G401.6 (cell line): ENCODE measurements around the gene CYP27A1.
"Not testable (repeated sequence)": the region's sequence is repeated elsewhere in the genome, so short reads cannot be mapped to it uniquely, and the experiment has no call there.

Experiments used
- FAIRE-seq: peaks from 2 replicates; lab custom pipeline; 2012; peaks lifted over from hg19 to GRCh38; lab: Jason Lieb, UNC

CYP27A1 gene

DNA sequence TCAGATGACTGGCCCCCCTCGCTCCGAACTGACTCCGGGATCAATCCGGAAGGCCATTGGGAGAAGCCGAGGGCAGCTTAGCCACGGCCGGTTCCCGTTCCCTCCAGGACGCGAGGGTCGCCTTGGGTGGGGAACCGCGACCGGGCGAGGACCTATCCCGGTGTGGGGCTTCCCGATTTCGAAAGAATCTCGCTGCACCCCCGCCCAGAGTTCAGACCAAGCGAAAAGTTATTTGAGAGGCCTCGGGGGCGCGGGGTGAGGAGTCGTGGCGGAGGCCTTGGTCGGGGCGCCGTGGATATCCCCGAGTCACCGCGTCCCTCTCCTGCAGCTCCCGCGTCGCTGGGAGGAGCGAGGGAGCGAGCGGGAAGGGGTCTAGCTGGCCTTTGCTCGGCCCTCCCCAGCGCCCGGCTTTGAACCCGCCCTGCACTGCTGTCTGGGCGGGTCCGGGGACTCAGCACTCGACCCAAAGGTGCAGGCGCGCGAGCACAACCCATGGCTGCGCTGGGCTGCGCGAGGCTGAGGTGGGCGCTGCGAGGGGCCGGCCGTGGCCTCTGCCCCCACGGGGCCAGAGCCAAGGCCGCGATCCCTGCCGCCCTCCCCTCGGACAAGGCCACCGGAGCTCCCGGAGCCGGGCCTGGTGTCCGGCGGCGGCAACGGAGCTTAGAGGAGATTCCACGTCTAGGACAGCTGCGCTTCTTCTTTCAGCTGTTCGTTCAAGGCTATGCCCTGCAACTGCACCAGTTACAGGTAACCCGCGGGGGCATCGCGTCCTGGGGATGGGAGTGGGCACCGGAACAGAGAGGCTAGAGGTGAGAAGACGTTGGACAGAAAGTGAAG, at the start of gene CYP27A1:
TSS of gene CYP27A1 (plus strand) at position 457 of the 837 bp plus-strand sequence. CDS start at position 493, 36 bp downstream.
- no peak for FAIRE-seq

DNA sequence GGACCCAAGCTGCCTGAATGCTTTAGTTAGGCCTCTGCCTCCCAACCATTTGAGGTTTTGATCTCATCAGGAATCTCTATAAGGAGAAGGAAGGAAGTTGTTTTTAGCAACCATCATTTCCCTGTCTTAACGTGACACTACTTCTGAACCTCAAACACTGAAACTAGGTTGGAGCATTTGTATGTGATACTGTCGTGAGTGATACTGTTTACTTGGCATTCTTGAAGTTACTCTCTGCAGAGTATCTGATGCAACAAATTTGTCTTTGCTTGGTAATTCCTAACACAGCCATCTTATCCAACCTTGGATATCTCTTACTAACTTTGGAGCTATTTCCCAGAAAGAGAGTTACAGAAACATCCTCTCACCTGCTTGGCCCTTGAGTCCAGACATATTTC, 49.2 kb upstream of the CYP27A1 start:
- FAIRE-seq = no peak

DNA sequence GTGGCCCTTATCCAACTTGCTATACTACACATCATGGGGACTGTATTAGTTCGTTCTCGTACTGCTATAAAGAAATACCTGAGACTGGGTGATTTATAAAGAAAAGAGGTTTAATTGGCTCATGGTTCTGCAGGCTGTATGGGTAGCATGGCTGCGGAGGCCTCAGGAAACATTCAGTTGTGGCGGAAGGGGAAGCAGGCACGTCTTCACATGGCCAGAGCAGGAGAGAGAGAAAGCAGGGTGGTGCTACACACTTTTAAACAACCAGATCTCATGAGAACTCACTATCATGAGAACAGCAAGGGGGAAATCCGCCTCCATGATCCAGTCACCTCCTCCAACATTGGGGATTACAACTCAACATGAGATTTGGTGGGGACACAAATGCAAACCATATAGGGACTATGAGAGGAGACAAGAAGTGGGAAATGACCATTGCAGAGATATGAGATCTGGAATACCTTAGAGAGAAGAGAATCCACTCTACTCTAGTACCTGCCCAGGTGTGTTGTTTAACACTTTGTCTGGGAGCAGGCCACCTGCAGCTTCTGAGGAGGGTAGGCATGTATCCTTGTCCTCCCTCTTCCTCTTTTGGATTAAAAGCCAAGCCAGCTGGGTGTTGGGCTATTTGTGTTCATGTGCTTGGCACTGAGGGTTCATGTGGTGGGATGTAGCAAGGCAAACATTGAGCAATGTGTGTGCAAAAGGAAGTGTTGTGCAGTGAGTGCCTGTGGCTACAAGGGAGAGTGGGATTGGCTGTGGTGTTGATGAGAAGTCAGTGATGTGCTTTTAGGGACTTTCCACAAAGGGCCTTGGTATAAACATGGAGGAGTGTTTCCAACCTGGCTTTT, 48.6 kb upstream of the CYP27A1 start:
- FAIRE-seq = no peak

DNA sequence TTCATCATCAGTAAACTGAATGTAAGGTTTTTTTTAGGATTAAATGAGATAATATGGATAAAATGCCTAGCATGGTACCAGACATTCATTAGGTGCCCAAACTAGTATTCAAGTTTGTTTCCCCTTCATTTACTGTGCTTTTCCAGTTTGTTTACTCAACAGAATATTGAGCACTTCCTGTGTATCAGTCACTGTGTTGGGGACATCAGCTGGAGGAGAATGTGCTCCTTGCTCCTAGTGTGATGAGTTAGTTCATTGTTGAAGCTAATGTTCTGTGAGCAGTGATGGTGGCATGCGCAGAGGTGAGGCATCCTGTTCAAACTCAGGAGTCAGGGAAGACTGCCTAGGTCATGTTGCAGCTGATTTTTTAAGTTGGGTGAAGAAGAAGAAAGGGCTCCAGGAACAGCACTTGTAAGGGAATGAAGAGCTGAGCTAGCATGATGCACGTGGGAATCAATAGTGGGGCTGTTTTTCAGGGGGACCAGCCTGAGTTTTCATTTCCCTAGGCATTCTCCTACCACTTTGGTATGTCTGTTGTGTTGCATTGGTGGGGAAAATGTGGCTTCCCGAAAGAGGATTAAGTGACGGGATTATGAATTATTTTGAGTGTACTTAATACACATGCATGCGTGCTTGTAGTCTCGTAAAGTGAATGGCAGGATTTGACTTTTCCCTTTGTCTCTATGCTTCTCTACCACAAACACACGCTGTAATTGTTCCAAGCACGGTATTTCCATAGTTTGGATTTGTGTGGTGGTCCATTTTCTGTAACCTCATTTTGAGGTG, 47.6 kb upstream of the CYP27A1 start:
- no peak for FAIRE-seq

DNA sequence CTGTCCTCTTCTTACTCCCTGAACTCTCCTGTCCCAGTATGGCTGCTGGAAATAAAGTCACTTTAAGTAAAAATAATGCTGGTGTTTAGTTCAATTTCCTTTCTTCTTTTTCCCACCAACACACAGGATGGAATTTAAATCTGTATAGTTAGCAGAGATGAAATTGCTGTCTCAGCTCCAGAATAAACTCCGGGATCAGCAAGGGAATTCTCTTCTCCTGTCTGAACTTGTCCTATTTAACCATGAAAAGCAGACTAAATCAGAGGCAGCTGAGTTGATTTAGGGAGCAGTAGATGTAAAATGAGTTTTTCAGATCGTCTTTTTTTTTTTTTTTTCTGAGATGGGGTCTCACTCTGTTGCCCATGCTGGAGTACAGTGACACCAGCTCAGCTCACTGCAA, 45.4 kb upstream of the CYP27A1 start:
- no peak for FAIRE-seq

DNA sequence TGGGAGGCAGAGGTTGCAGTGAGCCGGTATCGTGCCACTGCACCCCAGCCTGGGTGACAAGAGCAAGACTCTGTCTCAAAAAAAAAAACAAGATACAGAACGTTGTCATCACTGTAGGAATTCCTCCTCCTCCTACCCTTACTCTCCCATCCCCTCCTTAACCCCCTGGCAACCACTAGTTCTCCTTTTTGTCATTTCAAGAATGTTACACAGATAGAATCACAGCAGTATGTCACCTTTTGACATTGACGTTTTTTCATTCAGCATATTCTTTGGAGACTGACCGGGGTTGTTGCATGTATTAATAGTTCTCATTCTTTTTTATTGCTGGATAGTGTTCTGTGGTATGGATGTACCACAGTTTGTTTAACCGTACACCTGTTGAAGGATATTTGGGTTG, 38.9 kb upstream of the CYP27A1 start:
- FAIRE-seq = no peak

DNA sequence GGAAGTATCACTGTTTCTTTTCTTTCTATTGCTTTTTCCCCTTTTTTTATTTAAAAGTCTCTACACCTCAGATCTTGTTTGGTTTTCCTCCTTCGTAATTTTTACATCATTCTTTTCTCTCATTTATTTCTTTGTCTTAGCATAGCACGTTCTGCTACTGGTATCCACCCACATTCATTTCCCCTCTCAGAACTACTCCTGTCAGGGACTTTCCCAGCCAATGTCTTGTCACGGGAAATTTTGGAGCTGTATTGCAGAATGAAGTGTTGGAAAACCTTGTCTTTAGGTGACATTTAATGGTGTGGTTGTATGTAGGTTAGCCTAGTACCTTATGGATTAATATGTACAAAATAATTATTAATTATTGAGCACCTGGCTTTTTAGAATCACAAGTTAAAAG, 37.3 kb upstream of the CYP27A1 start:
- no peak for FAIRE-seq

DNA sequence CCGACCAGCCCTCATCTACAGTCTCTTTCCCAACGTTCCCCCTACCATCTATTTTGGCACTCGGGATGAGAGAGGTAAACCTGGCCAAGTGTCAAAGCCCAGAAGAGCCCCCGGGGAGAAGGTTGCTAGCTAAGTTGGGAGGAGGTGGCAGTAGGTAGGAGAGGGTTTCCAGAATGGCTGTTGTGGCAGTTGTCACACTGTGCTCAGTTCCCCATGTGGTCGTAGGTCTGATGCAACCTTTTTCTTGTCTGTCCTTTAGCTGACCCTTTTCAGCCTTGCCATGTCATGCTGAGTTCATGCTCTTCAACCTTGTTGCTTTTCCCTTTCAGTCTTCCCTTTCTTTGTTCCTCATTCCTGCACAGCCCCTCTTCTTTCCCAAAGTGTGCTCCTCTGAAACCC, 36.8 kb upstream of the CYP27A1 start:
- FAIRE-seq = no peak

DNA sequence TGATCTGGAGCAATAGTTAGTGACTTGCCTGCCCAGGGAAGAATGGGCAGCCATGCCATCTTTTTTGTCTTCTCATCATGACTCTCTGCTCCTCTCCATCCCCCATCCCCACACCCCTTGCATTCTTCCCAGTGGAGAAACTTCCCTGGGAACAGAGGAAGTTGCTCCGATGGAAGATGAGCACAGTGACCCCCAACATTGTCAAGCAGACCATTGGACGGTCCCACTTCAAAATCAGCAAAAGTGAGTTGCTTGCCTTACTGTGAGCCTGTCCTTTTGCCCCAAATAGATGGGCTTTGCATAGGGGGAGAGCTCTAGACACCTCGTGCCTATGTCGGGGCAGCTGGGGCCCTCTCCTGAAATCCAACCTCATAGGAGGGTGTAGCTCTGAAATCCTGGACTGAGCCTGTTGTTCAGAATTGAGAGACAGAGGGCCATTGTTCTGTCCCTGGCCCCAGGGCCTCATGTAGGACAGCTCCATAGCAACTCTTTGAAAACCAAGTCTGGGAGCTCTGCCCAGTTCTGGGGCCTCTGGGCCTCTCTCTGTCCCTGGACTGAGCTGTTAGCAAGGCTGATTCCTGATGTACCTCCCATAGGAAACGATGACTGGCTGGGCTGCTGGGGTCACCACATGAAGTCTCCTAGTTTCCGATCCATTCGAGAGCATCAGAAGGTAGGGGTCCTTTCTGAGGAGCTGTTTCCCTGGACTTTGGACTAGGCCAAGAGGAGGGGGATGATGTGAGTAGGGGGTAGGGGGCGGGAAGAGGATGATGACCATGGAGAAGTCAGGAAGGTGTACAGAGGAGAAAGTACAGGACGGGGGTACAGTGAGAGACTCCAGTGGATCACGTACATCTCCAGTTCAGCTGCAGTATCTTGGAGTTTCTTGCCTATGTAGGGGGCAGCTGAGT, 36.1 kb upstream of the CYP27A1 start:
- no peak for FAIRE-seq

DNA sequence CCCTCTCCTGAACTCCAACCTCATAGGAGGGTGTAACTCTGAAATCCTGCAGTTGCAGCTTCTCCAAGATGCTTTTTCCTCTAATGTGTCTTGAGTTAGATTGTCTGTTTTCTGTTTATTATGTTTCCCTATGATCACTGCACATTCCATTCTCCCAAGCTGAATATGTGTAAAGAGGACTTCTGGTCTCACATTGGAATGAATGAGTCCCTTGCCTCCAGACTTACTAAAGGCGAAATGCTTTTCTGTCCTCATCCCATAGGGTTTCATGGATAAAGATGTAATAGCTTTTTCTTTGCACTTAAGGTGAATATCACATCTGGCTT, 35.5 kb upstream of the CYP27A1 start:
- FAIRE-seq = no peak

DNA sequence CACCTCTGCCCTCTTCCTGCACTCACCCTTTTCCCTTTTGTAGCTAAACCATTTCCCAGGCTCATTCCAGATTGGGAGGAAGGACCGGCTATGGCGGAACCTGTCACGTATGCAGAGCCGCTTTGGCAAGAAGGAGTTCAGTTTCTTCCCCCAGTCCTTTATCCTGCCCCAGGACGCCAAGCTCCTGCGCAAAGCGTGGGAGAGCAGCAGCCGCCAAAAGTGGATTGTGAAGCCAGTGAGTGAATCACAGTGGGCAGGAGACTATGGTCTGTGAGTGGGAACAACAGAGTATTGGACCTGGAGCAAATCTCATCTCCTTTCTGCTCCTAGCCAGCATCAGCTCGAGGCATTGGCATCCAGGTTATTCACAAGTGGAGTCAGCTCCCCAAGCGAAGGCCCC, 35.0 kb upstream of the CYP27A1 start:
- no peak for FAIRE-seq

DNA sequence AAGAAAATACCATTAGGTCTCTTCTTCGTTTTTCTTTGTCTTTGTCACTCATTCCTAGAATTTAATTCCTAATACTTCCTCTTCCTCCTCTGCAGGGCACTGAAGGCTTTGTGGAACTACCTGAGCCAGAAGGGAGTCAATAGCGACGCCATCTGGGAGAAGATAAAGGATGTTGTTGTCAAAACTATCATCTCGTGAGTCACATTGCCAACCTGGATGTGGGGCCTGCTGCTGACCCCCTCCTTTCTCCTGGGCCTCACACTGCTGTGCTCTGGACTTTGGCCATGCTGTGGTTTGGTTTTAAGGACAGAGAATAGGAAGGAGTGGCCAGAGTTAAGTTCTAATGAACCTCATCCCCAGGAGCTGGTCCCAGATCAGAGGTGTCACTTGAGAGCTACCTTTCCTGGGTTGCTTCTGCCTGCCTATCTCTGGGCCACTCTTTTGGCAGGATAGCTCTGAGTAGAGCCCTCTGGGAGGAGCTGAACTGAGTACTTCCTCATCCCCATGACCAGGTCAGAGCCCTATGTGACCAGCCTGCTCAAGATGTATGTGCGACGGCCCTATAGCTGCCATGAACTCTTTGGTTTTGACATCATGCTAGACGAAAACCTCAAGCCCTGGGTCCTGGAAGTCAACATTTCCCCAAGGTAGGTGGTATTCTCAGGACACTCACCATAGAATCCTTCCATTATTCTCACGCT, 33.1 kb upstream of the CYP27A1 start:
- FAIRE-seq = no peak

DNA sequence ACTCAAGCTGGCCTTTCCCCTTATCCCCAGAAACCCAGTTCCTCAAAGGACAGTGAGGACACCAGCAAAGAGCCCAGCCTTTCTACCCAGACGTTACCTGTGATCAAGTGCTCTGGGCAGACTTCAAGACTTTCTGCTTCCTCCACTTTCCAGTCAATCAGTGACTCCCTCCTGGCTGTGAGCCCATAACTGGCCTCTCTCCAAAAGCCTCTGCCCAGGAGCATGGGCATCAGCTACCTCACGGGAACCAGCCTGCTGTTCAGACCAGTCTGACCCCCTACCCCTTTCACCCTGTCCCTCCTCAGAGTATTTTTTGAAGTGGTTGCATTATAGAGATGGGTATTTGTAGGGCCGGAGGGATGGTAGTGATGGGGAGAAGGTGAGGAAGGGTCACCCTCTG, 27.7 kb upstream of the CYP27A1 start:
- FAIRE-seq = no peak

DNA sequence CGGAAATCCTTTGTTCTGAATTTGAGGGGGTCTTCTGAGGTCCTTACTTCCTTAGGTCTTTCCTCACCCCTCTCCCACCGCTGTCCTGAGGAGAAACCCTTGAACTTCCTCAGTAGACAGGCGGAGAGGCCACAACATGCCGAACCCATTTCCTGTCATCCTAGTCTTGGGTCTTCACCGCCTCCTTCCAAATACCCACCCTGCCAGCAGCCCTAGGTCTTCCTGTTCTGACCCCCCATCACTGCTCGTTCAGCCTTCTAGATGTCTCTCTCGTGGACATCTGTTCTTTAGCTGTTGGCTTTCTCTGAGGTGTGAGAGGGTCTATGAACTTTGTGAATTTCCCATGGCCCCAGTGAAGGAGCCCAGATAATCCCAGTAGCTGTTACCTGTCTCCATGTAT, 27.2 kb upstream of the CYP27A1 start:
- no peak for FAIRE-seq

DNA sequence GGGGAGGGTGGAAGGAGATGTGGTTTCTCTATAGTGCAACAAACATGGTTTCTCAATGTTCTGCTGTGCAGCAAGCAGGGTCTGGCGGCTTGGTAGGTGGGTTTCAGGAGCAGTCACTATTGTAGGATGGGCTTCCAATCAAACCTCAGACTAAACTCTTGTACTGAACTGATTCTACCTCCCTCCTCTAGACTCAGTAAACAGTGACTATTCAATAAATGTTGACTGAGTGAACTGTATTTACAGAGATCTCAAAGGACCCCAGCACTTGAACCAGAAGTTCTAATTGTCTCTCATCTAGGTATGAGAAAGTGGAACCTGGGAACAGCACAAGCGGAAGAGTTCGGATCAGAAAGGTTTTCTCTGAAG, 26.8 kb upstream of the CYP27A1 start:
- no peak for FAIRE-seq

DNA sequence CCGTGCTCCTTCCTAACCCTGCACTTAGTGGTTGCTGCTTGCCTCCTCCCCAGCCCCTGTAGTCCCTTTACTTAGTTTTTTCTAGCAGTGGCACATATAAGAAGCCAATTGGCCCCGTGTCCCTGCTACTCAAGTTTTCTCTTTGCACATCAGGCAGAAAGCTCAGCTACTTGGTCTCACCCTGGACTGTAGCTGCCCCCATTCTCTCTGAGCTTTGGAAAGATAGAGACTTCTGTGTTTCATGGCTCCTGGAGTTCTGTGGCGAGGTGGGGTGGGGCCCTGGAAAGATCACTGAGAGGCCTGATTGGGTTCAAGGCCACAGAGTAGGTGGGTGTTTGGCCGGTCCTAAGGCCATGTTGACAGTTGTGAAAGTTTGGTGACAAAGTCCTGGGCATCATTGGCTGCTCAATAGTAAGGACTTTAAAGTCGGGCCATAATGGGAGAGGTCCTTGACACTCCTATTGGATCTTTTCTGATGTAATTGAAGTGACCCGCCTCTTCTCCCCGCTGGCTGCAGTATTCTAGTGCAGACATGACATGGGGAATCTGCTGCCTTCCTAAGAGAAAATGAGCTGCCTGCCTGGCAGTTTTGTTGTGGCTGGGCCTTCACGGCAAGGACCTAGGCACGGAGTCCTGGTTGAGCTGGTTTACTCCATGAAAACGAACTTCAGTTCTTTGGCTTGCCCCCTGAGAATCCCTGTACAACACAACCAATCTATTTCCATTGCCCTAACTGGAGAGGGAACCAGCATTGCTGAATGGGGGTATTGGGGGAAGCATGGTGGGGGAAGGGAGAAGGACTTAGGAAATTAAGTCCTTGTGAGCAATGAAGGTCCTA, 26.2 kb upstream of the CYP27A1 start:
- FAIRE-seq = no peak

DNA sequence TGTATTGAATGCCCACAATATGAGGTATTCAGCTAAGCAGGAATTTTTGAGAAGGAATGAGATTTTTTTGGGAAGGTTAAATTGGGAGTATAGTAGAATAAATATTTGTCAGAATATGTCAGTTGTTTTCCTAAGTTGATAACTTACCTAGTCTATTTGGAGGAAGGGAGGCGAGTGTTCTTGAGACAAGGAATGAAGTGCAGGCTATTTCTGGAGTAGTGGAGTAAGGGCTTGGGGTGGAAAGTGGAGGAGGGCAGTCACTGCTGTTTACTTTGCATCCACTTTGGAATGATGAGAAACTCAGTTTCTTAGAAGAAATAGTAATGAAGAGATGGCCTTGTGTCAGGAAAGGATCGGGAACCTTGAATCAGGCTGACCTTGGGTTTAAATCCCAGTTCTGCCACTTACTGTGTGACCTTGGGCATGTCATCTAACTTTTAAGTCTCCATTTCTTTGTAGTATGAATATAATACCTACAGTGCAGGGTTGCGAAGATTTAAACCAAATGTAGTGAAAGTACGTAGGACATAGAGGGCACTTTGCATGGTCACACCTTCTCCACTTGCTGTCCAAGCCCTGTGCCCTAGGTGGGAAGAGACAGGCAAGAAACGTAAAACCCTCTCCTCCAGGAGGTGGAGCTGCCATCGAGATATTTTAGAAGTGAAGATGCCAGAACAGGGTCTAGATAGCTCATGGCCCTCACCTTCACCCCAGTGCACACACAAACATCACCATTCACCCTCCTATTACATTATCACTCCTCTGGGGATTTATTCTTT, 25.2 kb upstream of the CYP27A1 start:
- no peak for FAIRE-seq

DNA sequence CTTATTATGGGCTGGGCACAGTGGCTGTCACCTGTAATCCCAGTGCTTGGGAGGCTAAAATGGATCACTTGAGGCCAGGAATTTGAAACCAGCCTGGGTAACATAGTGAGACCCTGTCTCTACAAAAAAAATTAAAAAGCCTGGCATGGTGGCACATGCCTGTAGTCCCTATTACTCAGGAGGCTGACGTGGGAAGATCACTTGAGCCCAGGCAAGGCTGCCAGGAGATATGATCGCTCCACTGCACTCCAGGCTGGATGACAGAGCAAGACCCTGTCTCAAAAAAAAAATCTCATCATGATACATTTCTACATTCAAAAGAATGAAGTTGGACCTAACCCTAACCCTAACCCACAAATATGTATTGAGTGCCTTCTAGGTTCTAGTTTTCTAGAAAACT, 20.2 kb upstream of the CYP27A1 start:
- FAIRE-seq = no peak

DNA sequence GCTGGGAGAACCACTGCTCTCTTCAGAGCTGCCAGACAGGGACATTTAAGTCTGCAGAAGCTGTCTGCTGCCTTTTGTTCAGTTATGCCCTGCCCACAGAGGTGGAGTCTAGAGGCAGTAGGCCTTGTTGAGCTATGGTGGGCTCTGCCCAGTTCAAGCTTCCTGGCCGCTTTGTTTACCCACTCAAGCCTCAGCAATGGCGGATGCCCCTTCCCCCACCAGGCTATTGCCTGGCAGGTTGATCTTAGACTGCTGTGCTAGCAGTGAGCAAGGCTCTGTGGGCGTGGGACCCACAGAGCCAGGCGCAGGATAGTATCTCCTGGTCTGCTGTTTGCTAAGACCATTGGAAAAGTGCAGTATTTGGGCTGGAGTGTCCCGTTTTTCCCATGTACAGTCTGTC, 9.2 kb upstream of the CYP27A1 start:
- FAIRE-seq = not testable (repeated sequence)

DNA sequence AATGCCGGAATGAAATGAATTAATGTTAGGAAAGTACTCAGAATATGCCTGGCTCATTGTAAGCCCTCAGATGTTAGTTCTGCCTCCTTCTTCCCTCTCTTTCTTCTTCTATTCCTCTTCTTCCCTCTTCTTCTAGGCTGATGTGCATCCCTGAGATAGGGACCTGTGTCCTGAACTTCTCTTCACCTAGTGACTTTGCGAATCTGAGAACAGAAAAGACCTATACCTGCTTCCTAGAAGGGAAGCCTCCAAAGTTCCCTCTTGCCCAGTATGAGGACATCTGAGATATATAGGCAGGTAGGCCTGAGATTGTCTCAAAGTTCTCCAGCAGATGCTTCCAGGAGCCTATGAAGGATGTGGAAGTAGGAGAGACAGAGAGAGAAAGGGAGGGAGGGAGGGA, 8.1 kb upstream of the CYP27A1 start:
- no peak for FAIRE-seq
